Nephron progenitor cell (in vitro differentiated cells): ENCODE results near the gene CERS4.

Experiments used
- DNase-seq: peaks from one replicate; pipeline ENCODE4 v3.0.0; 2021
- H3K27ac Mint-ChIP-seq: 2 replicates; pipeline ENCODE4 v1.8.0; 2021; ENCODE audit warnings: mild to moderate bottlenecking, moderate library complexity, mixed read lengths
- H3K27me3 Mint-ChIP-seq: 2 replicates; pipeline ENCODE4 v1.8.0; 2021; ENCODE audit warnings: mild to moderate bottlenecking, low read depth, mixed read lengths; ENCODE audit not compliant: poor library complexity
- H3K36me3 Mint-ChIP-seq: 2 replicates; pipeline ENCODE4 v1.8.0; 2021; ENCODE audit warnings: low read depth, mixed read lengths
- H3K4me1 Mint-ChIP-seq: 2 replicates; pipeline ENCODE4 v1.8.0; 2021; ENCODE audit warnings: mixed read lengths
- H3K4me3 Mint-ChIP-seq: 2 replicates; pipeline ENCODE4 v1.8.0; 2021; ENCODE audit warnings: mild to moderate bottlenecking, moderate library complexity, mixed read lengths
- H3K9me3 Mint-ChIP-seq: 2 replicates; pipeline ENCODE4 v1.8.0; 2021; ENCODE audit warnings: mild to moderate bottlenecking, moderate library complexity, mixed read lengths
- CTCF ChIP-seq: fragments of 200-600 bp; sonication (generic); IDR thresholded peaks from 2 replicates; pipeline ENCODE4 v1.5.0; 2021; ENCODE audit warnings: antibody characterized with exemption

CERS4 gene

GRCh38 chr19:8302734-8303133 lies 93.6 kb downstream of the CERS4 start:
- no peak for TF ChIP-seq CTCF
- peaks cover 31% of the 10 kb centered on the region for H3K4me1 Mint-ChIP-seq
- peaks cover 1% of the 10 kb centered on the region for H3K27me3 Mint-ChIP-seq
- no peak overlapping the region for H3K4me3 Mint-ChIP-seq
- no peak for DNase-seq
- H3K27ac Mint-ChIP-seq: no peak overlapping the region
- H3K36me3 Mint-ChIP-seq: peaks cover 15% of the 10 kb centered on the region
- H3K9me3 Mint-ChIP-seq: no peaks in the 10 kb centered on the region

GRCh38 chr19:8304841-8305621 lies 95.9 kb downstream of the CERS4 start:
- Mint-ChIP-seq H3K4me1 (peaks cover 47% of the 10 kb centered on the region), H3K27ac (no peak overlapping the region), H3K27me3 (peaks cover 2% of the 10 kb centered on the region), H3K4me3 (no peak overlapping the region), H3K36me3 (peaks cover 27% of the 10 kb centered on the region), H3K9me3 (no peaks in the 10 kb centered on the region)
- peak; percentile 73 for DNase-seq
- TF ChIP-seq CTCF: no peak

- no peak overlapping the region for H3K27ac Mint-ChIP-seq
- H3K4me1 Mint-ChIP-seq: peaks cover 47% of the 10 kb centered on the region
- no peaks in the 10 kb centered on the region for H3K9me3 Mint-ChIP-seq
- peaks cover 32% of the 10 kb centered on the region for H3K36me3 Mint-ChIP-seq
- no peak overlapping the region for H3K4me3 Mint-ChIP-seq
- no peak for DNase-seq
- peaks cover 2% of the 10 kb centered on the region for H3K27me3 Mint-ChIP-seq
- no peak for TF ChIP-seq CTCF
Observed at GRCh38 chr19:8305798-8306197, 96.6 kb downstream of the CERS4 start.

- DNase-seq: no peak
Observed at GRCh38 chr19:8306235-8307054, 97.3 kb downstream of the CERS4 start.

GRCh38 chr19:8307400-8307964 lies 98.3 kb downstream of the CERS4 start:
- peaks cover 2% of the 10 kb centered on the region for H3K27me3 Mint-ChIP-seq
- no peaks in the 10 kb centered on the region for H3K9me3 Mint-ChIP-seq
- peak overlapping the region; percentile 94 for H3K4me3 Mint-ChIP-seq
- peaks cover 39% of the 10 kb centered on the region for H3K36me3 Mint-ChIP-seq
- TF ChIP-seq CTCF: no peak
- no peak for DNase-seq
- H3K27ac Mint-ChIP-seq: peak overlapping the region; percentile 93
- H3K4me1 Mint-ChIP-seq: peaks cover 47% of the 10 kb centered on the region

More at GRCh38 chr19:8306235-8307054, 97.3 kb downstream of the CERS4 start:
- no peak overlapping the region for H3K27ac Mint-ChIP-seq
- H3K4me3 Mint-ChIP-seq: peak overlapping the region; percentile 94
- peaks cover 2% of the 10 kb centered on the region for H3K27me3 Mint-ChIP-seq
- peaks cover 47% of the 10 kb centered on the region for H3K4me1 Mint-ChIP-seq
- H3K36me3 Mint-ChIP-seq: peaks cover 39% of the 10 kb centered on the region
- TF ChIP-seq CTCF: no peak
- no peaks in the 10 kb centered on the region for H3K9me3 Mint-ChIP-seq
